ENCODE measurements around the gene CCNA1.

CCNA1 gene

GRCh38 chr13:36454987-36455386, 22.7 kb downstream of the CCNA1 start:
- no peak for DNase-seq

GRCh38 chr13:36456577-36456976, 24.3 kb downstream of the CCNA1 start:
- no peak for DNase-seq

DNA sequence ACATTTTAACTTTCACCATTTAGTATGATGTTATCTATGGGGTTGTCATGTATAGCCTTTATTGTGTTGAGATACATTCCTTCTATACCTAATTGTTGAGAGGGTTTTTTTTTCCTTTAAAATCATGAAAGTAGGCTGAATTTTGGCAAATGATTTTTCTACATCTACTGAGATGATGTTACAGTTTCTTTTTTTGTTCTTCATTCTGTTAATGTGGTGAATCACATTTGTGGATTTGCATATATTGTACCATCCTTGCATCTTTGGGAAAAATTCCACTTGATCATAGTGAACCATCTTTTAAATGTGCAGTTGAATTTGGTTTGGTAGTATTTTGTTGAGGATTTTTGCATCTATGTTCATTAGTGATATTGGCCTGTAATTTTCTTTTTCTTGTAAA, 29.2 kb downstream of the CCNA1 start:
- DNase-seq = no peak

- no peak for DNase-seq
Measured at GRCh38 chr13:36475468-36475867, 43.2 kb downstream of the CCNA1 start.

- no peak for DNase-seq
Measured at GRCh38 chr13:36476661-36477060, 44.4 kb downstream of the CCNA1 start.

- DNase-seq = no peak
Measured at GRCh38 chr13:36480726-36481427, 48.6 kb downstream of the CCNA1 start.

- DNase-seq = no peak
Measured at GRCh38 chr13:36490055-36490454, 57.8 kb downstream of the CCNA1 start.
